DMS53 treated with DMSO at 0.1 percent for 48 hours (cell line): ENCODE results near the gene NEMP2.
A peak's percentile ranks its signal among the peaks of the same experiment; 100 is the strongest.
"Not testable (repeated sequence)": the region's sequence is repeated elsewhere in the genome, so short reads cannot be mapped to it uniquely, and the experiment has no call there.

Source experiments
- DNase-seq: peaks from one replicate; lab custom pipeline; 2025; ENCODE audit not compliant: unreplicated experiment; lab: John Stamatoyannopoulos, UW

The NEMP2 gene

GRCh38 chr2:190494600-190495227 lies 39.8 kb downstream of the NEMP2 start:
- not testable (repeated sequence) for DNase-seq

GRCh38 chr2:190493095-190493494 lies 41.4 kb downstream of the NEMP2 start:
- no peak for DNase-seq

DNA sequence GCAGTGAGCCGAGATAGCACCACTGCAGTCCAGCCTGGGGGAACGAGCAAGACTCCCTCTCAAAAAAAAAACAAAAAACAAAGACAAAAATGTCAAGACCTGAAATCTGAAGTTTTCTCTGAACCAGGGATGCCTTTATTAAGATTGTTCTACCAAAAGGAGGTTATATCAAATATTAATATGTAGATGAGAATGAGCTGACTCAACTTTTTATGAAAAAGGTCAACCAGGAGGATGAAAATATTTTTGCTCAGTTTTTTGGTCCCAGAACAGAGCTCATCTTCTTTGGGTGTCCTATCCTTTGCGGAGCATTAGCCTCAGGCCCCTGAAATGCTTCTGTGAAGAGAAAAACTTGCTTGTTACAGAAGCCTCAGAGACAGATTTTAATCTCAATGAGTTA lies 44.0 kb downstream of the NEMP2 start:
- DNase-seq: no peak

GRCh38 chr2:190489475-190489874 lies 45.0 kb downstream of the NEMP2 start:
- no peak for DNase-seq

- DNase-seq: no peak
These were observed 45.8 kb downstream of the NEMP2 start for GRCh38 chr2:190488516-190489233.

- no peak for DNase-seq
These were observed 48.4 kb downstream of the NEMP2 start for GRCh38 chr2:190486037-190486623.

- no peak for DNase-seq
These were observed 52.1 kb downstream of the NEMP2 start for GRCh38 chr2:190482451-190482850.

DNA sequence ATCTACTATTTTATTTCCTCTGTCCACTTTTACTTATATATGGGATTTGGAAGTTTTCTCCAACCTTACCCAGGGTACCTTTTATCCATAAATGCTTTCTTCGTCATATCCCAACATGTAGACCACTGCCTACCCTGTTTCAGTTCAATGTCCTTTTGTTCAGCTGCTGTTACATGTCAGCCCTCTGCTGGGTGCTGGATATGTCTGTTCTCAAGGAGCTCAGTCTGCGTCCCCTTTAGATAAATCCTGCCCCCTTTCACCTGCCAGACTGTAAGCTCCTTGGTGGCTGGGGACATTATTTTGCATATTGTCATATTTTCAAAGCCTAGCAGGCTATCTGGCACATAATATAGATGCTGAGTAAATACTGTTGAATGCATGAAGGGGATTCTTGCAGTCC lies 53.2 kb downstream of the NEMP2 start:
- no peak for DNase-seq

- DNase-seq: no peak
These were observed 55.8 kb downstream of the NEMP2 start for GRCh38 chr2:190478572-190479195.

DNA sequence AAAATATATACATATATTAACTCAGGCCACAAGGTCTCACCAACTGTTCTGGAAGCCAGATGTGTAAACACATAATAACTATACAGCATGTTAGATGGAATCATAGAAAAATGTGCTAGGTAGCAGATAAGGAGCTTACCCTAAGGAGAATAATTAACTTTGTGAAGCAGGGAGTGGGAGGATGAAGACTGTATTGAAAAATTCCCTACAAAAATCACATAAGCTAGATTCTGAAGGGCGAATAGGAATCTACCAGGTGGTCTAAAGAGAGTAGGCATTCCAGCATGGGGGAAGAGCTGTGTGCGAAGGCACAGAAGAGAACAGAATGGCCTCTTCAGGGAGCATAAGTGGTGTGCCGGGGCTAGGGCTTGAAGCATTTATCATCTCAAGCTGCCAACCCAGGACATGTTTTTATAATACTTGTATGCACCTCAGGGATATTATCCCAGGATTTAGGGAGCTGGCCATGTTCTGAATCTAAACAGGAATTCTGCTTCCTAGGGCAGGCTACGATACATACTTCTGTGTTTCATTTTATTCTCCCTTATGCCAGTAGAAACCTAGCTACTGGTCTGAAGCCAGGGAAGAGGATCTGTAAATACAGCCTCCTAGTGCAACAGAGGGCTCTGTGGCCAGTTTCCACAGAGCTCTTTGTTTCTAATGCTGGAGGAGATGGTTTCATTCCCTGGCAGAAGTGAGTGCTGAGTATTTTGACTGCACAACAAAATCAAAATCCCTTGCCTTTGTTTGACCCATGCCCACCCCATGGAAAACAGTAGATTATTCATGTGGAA lies 56.7 kb downstream of the NEMP2 start:
- no peak for DNase-seq

GRCh38 chr2:190470256-190470826 lies 64.2 kb downstream of the NEMP2 start:
- DNase-seq: no peak

DNA sequence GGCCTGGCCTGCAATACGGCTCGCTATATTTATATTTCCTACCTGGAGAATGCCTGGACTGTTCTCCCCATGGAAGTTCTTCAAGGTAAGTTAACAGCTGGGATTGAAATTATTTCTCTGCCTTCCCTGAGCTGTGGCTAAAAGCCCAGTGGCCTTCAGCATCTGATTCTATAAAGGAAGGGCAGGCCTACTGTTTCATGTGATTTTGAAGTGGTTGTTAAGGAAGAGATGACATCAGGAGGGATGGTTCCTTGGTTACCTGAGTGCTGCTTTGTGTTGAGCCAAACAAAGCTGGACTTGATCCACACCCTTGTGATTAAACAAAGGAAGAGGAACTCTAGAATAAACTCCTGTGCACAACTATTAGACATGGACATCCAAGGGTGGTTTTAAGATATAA lies 64.8 kb downstream of the NEMP2 start:
- DNase-seq: peak; percentile 96

DNA sequence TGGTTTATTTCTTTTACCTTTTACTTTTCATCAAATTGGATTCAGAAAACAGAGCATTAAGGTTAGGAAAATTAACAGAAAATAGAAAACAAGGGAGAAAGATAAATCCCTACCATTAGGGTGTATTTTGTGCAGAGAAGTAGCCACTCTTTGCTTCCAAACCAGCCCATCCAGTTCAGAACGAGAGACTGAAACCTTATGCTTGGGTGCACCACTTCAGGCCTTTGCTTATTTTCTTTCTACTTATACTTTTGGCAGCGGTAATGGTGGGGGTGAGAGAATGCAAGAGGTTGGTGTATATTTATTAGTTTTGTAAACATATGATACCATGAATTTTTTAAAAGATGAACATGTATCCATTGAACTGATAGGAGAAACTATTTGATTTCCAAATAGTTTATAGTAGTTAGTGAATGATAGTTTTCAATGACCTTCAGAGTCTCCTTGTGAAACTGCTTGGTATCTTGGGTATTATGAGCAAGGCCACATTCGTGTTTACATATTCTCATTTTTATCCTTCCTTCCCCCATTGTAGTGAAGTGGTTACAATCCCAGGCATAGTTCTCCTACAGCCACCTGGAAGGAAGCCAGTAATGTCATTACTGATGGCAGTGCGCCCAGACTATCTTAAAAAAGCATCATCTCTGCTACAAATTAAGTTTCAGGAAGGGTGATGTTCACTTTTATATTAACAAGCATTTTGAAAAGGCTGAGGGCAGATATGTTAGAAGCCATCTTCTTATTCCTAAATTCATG lies 65.5 kb downstream of the NEMP2 start:
- DNase-seq: peak; percentile 93

- not testable (repeated sequence) for DNase-seq
These were observed 66.2 kb downstream of the NEMP2 start for GRCh38 chr2:190468354-190468753.

GRCh38 chr2:190467575-190468083 lies 66.9 kb downstream of the NEMP2 start:
- DNase-seq: no peak

GRCh38 chr2:190466819-190467446 lies 67.6 kb downstream of the NEMP2 start:
- DNase-seq: no peak

GRCh38 chr2:190465060-190465459 lies 69.5 kb downstream of the NEMP2 start:
- DNase-seq: no peak

GRCh38 chr2:190462611-190463010 lies 71.9 kb downstream of the NEMP2 start:
- DNase-seq: no peak

GRCh38 chr2:190462181-190462580 lies 72.3 kb downstream of the NEMP2 start:
- no peak for DNase-seq
